Astrocyte (in vitro differentiated cells and primary cell): ENCODE data around the gene ZBTB45.

ENCODE experiments used
- CTCF ChIP-seq: IDR thresholded peaks from 2 replicates; pipeline ENCODE4 v1.5.1; 2011; ENCODE audit warnings: low read depth, mild to moderate bottlenecking, inconsistent platforms, low read length, moderate library complexity; ENCODE audit not compliant: insufficient read depth
- EZH2 ChIP-seq: IDR thresholded peaks from 2 replicates; pipeline ENCODE4 v1.6.1; 2012; ENCODE audit warnings: mild to moderate bottlenecking, low read length, inconsistent platforms; ENCODE audit not compliant: insufficient read depth

- TF ChIP-seq CTCF = no peak
- TF ChIP-seq EZH2 = no peak
These were observed 50.2 kb downstream of the ZBTB45 start for GRCh38 chr19:58469241-58470013.
